ENCODE measurements around the gene TBL3.

The TBL3 gene

GRCh38 chr16:1975432-1976215 is 3.8 kb downstream of the TBL3 start:
- DNase-seq (ENCODE audit: low spot score) = no peak
- Histone ChIP-seq H3K4me3 (ENCODE audit: severe bottlenecking) (no peak overlapping the region), H3K27ac (ENCODE audit: poor library complexity, severe bottlenecking) (no peak overlapping the region), H3K36me3 (ENCODE audit: low read depth) (peaks cover 31% of the 10 kb centered on the region), H3K9me3 (ENCODE audit: severe bottlenecking) (no peaks in the 10 kb centered on the region), H3K4me1 (ENCODE audit: insufficient read depth, poor library complexity, severe bottlenecking) (no peaks in the 10 kb centered on the region), H3K27me3 (ENCODE audit: insufficient read depth, poor library complexity, severe bottlenecking) (no peaks in the 10 kb centered on the region)
- ATAC-seq (ENCODE audit: low read depth) = no peak
- no peak for TF ChIP-seq CTCF (IDR thresholded peaks at IDR 0.05; ENCODE audit: poor library complexity, severe bottlenecking)

GRCh38 chr16:1976216-1976520 is 4.3 kb downstream of the TBL3 start:
- DNase-seq (ENCODE audit: low spot score) (no peak), ATAC-seq (ENCODE audit: low read depth) (no peak)
- Histone ChIP-seq H3K4me1 (ENCODE audit: insufficient read depth, poor library complexity, severe bottlenecking) (no peaks in the 10 kb centered on the region), H3K4me3 (ENCODE audit: severe bottlenecking) (no peak overlapping the region), H3K9me3 (ENCODE audit: severe bottlenecking) (no peaks in the 10 kb centered on the region), H3K27ac (ENCODE audit: poor library complexity, severe bottlenecking) (no peak overlapping the region), H3K27me3 (ENCODE audit: insufficient read depth, poor library complexity, severe bottlenecking) (no peaks in the 10 kb centered on the region), H3K36me3 (ENCODE audit: low read depth) (peaks cover 31% of the 10 kb centered on the region)
- no peak for TF ChIP-seq CTCF (IDR thresholded peaks at IDR 0.05; ENCODE audit: poor library complexity, severe bottlenecking)

- Histone ChIP-seq H3K27me3 (ENCODE audit: insufficient read depth, poor library complexity, severe bottlenecking) (no peaks in the 10 kb centered on the region), H3K9me3 (ENCODE audit: severe bottlenecking) (no peaks in the 10 kb centered on the region), H3K36me3 (ENCODE audit: low read depth) (peaks cover 31% of the 10 kb centered on the region), H3K4me1 (ENCODE audit: insufficient read depth, poor library complexity, severe bottlenecking) (no peaks in the 10 kb centered on the region), H3K4me3 (ENCODE audit: severe bottlenecking) (no peak overlapping the region), H3K27ac (ENCODE audit: poor library complexity, severe bottlenecking) (no peak overlapping the region)
- ATAC-seq (ENCODE audit: low read depth) (no peak), DNase-seq (ENCODE audit: low spot score) (no peak)
- TF ChIP-seq CTCF (IDR thresholded peaks at IDR 0.05; ENCODE audit: poor library complexity, severe bottlenecking) = no peak
Observed at GRCh38 chr16:1976951-1977874, 5.4 kb downstream of the TBL3 start.

GRCh38 chr16:1977875-1978268 is 6.0 kb downstream of the TBL3 start:
- Histone ChIP-seq H3K36me3 (ENCODE audit: low read depth) (peaks cover 31% of the 10 kb centered on the region), H3K4me1 (ENCODE audit: insufficient read depth, poor library complexity, severe bottlenecking) (no peaks in the 10 kb centered on the region), H3K4me3 (ENCODE audit: severe bottlenecking) (no peak overlapping the region), H3K27me3 (ENCODE audit: insufficient read depth, poor library complexity, severe bottlenecking) (no peaks in the 10 kb centered on the region), H3K9me3 (ENCODE audit: severe bottlenecking) (no peaks in the 10 kb centered on the region), H3K27ac (ENCODE audit: poor library complexity, severe bottlenecking) (no peak overlapping the region)
- no peak for DNase-seq (ENCODE audit: low spot score)
- no peak for TF ChIP-seq CTCF (IDR thresholded peaks at IDR 0.05; ENCODE audit: poor library complexity, severe bottlenecking)
- ATAC-seq (ENCODE audit: low read depth) = no peak
